ENCODE data around the gene MRPL24. TPM values are rescaled to one million over a fixed set of nuclear protein-coding genes. Genes with fewer than 3 reads are reported as not detected.

The MRPL24 gene
- total RNA-seq, 4 donors from 2014 or later = 34.0 to 44.9 (median 41.5) TPM

- WGBS, 2 donors = 74 to 83% methylated on average over 8 of the region's 8 CpGs
- TF ChIP-seq CTCF (IDR thresholded peaks at IDR 0.05) (no peak), POLR2A (IDR thresholded peaks at IDR 0.05) (no peak)
- intact Hi-C loops (cut with DNase I; ENCODE audit: low total_unique reads) = no loop called here
- H3K4me3 ChIP-seq (ENCODE audit: low read depth, poor library complexity, severe bottlenecking) = no peak overlapping the region
- DNase-seq (ENCODE audit: low spot score in 2 of 2) = no peak
Observed at GRCh38 chr1:156700736-156701531, 40.0 kb downstream of the MRPL24 start.

- 57 to 68% methylated on average over 1 of the region's 1 CpG for WGBS, 2 donors
- intact Hi-C loops (cut with DNase I; ENCODE audit: low total_unique reads) = no loop called here
- no peak overlapping the region for H3K4me3 ChIP-seq (ENCODE audit: low read depth, poor library complexity, severe bottlenecking)
- DNase-seq (ENCODE audit: low spot score in 2 of 2) = no peak
- TF ChIP-seq CTCF (IDR thresholded peaks at IDR 0.05) (no peak), POLR2A (IDR thresholded peaks at IDR 0.05) (no peak)
Observed at GRCh38 chr1:156698995-156699394, 41.9 kb downstream of the MRPL24 start.

GRCh38 chr1:156697481-156697880 lies 43.4 kb downstream of the MRPL24 start:
- intact Hi-C loops (cut with DNase I; ENCODE audit: low total_unique reads) = no loop called here
- TF ChIP-seq POLR2A (IDR thresholded peaks at IDR 0.05) = no peak
- TF ChIP-seq CTCF (IDR thresholded peaks at IDR 0.05) = no peak
- no peak overlapping the region for H3K4me3 ChIP-seq (ENCODE audit: low read depth, poor library complexity, severe bottlenecking)
- no peak for DNase-seq (ENCODE audit: low spot score in 2 of 2)
- WGBS, 2 donors = 64 to 73% methylated on average over 8 of the region's 8 CpGs

- intact Hi-C loops (cut with DNase I; ENCODE audit: low total_unique reads) = no loop called here
- no peak for TF ChIP-seq CTCF (IDR thresholded peaks at IDR 0.05)
- TF ChIP-seq POLR2A (IDR thresholded peaks at IDR 0.05) = no peak
- no peak for DNase-seq (ENCODE audit: low spot score in 2 of 2)
- no peak overlapping the region for H3K4me3 ChIP-seq (ENCODE audit: low read depth, poor library complexity, severe bottlenecking)
- WGBS, 2 donors = 82 to 90% methylated on average over 8 of the region's 8 CpGs
Observed at GRCh38 chr1:156696755-156697154, 44.1 kb downstream of the MRPL24 start.

GRCh38 chr1:156694690-156694962 lies 46.3 kb downstream of the MRPL24 start:
- H3K4me3 ChIP-seq (ENCODE audit: low read depth, poor library complexity, severe bottlenecking) = no peak overlapping the region
- WGBS, 2 donors = 46 to 68% methylated on average over 5 of the region's 5 CpGs

More at GRCh38 chr1:156694690-156694962, 46.3 kb downstream of the MRPL24 start:
- TF ChIP-seq POLR2A (IDR thresholded peaks at IDR 0.05) = no peak
- TF ChIP-seq CTCF (IDR thresholded peaks at IDR 0.05) = no peak
- intact Hi-C loops (cut with DNase I; ENCODE audit: low total_unique reads) = no loop called here
- DNase-seq (ENCODE audit: low spot score in 2 of 2) = no peak
